Colon (tissue), 2 donors: ENCODE results near the gene SLCO4A1.

Experiments used
- FAIRE-seq: peaks from 2 replicates; lab custom pipeline; 2012; peaks lifted over from hg19 to GRCh38; lab: Jason Lieb, UNC
- donor health status: control.
- donor health status: control.

Gene SLCO4A1

DNA sequence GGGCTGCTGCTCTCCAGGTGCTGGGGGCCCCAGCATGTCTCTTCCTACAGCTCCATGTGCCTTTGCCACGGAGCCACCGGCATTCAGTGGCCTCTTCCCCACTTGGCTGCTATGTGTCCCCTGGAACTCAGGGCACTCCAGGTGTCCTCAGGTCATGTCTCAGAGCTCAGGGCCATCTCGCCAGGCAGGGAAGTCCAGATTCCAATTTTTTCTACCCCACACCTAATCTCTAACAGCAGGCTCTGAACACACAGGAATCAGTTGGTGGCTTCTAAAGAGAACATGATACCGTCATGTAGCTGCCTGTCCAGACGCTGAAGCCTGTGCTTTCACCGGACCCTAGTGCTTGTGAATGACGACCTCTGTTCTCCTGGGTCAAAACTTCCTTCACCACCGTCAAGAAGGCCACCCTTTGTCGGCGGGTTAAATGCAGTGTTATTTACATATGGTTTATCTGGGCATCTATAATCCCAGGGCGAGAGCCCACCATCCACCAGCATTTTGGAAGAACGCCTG lies 4.2 kb upstream of the SLCO4A1 start:
- FAIRE-seq = no peak

GRCh38 chr20:62638679-62639406 lies 3.5 kb upstream of the SLCO4A1 start:
- no peak for FAIRE-seq

GRCh38 chr20:62639765-62640164 lies 2.5 kb upstream of the SLCO4A1 start:
- no peak for FAIRE-seq

DNA sequence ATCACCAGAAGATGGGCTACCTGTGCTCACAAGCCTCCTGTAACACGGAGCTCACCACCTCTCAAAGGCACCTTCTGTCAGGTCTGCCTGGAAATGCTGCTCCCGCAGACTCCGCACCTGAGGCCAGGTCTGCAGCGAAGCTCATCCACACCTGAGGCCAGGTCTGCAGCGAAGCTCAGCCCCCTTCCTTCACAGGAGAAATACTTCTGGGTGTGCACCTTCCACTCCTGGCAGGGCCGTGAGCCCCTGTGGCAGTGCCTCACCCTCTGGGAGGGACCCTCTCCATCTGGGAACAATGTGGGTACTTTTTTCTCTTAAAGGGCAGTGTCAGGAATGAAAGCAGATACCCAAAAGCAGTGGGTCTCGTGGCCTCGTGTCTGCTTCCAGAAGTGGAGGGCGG lies 1.4 kb upstream of the SLCO4A1 start:
- no peak for FAIRE-seq

DNA sequence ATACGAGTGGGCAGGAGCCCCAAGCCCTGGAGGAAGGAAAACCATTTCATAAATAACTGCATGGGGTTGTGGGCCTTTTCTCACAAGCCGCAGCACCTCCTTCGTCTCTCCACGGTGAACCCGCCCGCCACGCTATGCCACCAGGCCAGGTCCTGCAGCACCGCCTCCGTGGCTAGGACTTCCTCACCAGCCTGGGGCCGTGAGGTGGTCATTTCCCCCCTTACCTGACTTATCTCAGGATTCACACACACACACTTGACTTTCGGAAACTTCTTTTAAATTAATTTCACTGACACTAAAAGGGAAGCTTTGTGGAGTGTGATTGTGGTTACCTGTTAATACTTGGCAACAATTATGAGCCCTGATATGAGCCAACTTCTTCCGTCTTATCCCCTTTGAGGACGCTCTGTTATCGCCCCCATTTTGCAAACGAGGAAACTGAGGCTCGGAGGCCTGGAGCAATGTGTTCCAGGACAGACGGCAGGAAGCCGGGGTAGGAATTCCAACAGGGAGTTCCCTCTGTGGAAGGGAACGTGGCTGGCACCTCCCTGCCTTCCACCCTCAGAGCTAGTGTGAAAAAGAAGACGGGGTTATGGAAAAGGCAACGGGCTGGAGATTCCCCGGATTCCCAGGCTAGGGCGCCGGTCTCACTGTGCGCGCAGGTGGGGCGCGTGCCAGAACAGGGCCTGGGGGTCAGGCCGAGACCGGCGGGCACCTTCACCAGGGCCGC lies 817 bp upstream of the SLCO4A1 start:
- no peak for FAIRE-seq

DNA sequence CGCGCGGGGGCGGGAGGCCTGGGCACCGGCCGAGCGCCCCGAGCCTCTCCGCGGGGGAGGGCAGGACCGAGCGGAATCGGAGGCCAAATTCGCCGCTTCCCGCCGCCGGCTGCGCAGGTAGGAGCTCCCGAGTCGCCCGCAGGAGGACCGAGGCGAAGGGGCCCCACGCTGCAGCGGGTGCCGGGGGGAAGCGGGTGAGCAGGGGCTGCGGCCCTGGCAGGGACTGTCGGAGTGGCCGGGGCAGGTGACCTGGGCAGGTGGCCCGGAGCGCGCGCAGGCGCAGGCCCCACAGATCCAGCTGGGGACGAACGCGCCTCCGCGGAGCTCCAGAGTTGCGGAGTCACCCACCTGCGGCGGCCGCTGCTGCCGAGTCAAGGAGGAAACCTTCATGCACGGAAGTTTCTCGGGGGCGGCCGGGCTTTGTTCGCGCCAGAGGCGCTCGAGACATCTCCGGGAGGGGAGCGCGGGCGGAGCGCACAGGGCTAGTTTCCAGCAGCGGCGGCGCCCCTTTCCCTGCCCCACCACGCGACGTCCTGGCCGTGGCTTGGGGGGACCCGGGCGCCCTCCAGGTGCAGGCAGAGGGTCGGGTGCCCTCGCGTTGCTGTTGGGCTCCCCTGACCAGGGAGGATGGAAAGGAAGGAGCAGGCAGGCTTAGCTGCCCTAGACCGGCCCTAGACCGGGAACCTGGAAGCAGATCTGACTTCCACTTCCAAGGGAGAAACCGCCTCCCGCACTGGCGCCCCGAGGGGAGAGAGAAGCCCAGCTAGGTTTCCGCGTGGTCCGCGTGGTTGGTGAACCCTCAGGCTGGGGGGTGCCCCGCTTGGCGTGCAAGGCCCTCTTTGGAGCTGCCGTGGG lies 590 bp downstream of the SLCO4A1 start:
- no peak for FAIRE-seq

- no peak for FAIRE-seq
These were observed 1.3 kb downstream of the SLCO4A1 start for GRCh38 chr20:62643521-62644043.

DNA sequence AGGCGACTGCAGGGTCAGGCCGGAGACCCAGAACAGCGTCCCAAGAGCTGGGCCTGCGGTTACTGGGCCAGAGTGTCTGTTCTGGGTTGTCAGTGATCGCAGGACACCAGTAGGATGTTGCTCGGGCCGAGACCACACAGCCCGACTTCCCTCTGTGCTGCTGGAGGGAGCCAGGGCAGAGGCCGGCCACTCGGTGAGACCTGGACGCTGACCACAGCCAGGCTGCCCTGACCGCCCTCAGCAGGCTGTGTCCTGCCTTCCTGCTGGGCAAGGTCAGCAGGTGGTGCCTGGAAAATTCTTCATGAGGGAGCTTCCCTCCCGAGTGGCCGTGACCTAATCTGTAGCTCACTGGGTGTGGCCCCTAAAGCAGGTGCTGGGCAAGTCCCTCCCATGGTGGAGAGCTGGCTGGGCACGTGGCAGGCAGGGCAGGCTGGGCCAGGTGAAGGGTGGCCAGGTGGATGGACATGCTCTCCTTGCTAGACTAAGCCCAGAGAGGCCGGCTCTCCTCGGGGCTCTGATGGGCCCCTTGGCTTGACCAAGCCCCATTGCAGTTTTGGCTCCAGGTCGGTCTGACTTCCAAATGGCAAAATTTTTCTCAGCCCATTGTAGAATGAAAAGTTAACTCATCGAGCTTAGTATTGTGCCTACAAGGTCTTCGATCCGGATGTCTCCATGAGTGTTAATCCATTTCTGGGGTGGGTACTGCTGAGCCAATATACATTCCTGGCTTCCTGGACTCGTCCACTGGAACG lies 1.9 kb downstream of the SLCO4A1 start:
- FAIRE-seq = no peak

DNA sequence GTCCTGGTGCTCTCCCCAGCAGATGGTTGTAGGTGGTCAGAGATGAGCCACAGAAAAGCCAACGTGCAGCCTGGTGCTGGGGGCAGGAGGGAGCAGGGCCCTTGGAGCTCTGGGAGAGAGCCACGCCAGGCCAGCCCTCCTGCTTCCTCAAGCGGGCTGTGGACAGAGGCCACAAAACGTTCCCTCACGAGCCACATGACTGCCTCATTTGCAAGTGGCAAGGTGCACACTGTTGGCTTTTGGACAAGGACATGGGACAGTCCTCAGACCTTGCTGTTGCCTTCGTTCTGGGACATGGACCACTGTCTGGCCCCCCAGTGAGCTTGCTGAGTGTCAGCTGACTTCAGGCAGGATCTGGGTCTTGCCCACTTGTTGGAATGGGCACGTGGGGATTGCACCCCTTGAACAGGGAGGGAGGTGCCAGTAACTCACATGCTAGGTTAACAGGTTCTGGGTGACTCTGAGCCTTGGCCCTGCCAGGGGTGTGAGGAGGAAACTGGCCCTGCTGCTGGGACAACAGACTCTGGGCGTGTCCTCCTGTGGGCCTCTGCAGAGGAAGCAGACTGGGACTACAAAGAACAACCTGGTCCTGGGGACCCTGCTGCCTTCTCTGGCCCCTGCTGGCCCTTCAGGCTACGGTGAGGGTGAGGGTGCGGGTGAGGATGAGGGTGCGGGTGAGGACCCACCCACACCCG lies 2.6 kb downstream of the SLCO4A1 start:
- FAIRE-seq = no peak

DNA sequence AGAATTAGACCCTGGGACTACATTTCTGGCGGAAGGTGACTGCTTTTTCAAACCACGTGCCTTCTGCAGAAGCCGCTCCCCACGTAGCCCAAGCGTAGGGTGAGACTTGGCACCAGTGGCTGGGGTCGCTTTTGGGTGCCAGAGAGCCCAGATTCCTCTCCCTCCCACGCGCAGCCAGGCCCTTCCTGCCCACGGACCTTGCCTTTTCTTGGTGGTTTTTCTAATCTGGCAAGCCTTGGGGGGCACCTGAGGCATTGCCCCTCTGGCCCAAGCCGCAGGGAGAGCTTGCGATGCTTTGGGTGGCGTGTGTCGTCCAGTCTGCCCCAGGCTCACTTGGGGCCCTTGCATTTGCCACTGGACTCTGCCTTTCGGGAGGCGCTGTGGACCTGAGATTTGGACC lies 3.3 kb downstream of the SLCO4A1 start:
- FAIRE-seq = no peak

DNA sequence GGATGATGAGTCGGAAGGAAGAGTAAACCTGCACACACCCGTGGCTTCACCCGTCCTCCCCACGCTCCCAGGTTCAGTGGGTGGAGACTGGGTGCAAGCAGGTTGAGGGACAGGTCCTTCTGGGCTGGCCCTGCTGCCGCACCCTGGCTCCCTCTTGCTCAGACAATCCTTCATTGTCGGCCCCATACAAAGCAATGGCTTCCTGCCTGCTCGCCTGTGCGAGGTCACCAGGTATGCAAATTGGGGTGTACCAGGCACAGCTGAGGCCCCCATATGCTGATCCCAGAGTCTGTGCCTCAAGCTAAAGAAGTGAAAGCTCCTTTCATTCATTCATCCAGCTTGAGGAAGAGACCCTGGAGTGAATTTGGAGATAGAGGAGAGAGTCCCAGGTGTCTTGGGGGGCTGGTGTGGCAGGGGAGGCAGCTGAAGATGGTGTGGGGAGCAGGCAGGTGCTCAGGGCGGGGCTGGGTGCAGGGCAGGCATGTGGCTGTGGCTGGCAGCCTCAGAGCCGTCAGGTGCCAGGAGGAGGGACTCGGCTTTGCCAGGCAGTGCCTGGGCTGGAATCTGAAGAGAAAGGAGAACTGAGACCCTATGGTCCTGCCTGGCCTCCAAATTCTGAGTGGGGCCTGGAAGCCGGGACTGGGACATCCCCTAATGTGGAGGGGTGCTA lies 4.7 kb downstream of the SLCO4A1 start:
- FAIRE-seq = no peak

GRCh38 chr20:62647521-62648317 lies 5.4 kb downstream of the SLCO4A1 start:
- no peak for FAIRE-seq

- FAIRE-seq = no peak
These were observed 6.2 kb downstream of the SLCO4A1 start for GRCh38 chr20:62648318-62648995.

- FAIRE-seq = no peak
These were observed 6.8 kb downstream of the SLCO4A1 start for GRCh38 chr20:62649140-62649539.

DNA sequence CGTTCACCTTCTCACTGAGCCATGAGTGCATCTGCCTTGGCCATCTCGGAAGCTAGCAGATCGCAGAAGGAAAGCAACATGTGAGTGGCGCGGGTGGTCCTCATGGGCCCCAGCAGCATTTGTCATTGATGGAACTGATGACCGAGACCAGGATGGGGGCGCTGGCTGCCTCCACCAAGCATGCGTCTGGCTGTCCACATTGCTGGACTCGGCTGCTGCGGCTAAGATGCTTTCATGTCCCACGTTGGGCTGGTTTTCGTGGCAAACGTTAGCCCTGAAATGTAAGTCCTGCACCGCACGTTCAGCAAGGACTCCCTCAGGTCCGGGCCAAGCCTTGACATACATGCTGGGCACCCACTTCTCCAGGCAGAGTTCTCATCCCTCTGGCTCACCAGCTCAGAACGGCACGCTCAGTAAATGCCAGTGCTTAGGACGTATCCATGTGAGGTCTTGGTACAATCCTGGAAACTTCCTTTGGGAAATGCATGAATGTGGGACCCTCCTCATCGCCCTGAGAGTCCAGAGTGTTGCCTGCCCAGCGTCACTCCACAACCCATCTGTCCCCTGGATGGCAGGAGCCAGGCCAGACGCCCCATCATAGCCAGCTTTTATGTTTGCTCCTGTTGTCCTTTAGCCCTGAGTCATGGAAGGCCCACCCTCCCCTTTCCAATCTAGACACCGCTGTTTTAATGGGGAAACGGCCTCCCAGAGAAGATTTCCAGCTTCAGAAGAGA lies 8.4 kb downstream of the SLCO4A1 start:
- FAIRE-seq = no peak

DNA sequence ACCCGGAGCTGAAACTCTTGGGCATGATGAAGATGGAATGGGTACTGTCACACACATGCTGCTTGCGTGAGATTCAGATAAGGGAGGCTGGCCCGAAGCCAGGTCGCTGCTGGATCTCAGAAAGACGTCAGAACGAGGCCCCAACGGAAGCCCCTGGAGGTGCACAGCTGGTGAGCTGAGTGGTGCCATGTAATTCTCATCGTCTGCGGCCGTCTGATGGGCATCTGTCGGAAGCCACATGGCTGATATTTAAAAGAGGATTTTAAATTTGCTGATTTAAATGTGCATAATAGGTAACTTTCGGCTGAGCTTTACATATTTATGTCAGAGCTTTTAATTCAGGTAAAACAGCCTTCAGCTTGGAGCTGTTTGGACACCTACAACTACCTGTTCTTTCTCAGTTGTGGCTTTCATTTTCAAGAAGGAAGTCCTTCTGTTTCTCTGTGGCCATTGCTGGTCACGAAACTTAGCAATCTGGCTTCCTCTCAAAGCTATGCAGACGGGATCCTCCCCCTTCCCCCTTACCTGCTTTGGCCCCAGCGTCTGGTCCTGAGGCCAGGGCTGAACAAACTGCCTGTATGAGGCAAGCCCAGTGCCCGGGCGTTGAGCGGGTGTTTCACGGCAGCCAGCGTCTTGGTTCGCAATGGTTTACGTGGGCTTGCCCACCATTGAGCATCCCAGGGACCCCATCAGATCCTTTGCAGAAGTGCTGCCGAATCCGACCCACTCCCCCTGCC lies 9.2 kb downstream of the SLCO4A1 start:
- FAIRE-seq = no peak

DNA sequence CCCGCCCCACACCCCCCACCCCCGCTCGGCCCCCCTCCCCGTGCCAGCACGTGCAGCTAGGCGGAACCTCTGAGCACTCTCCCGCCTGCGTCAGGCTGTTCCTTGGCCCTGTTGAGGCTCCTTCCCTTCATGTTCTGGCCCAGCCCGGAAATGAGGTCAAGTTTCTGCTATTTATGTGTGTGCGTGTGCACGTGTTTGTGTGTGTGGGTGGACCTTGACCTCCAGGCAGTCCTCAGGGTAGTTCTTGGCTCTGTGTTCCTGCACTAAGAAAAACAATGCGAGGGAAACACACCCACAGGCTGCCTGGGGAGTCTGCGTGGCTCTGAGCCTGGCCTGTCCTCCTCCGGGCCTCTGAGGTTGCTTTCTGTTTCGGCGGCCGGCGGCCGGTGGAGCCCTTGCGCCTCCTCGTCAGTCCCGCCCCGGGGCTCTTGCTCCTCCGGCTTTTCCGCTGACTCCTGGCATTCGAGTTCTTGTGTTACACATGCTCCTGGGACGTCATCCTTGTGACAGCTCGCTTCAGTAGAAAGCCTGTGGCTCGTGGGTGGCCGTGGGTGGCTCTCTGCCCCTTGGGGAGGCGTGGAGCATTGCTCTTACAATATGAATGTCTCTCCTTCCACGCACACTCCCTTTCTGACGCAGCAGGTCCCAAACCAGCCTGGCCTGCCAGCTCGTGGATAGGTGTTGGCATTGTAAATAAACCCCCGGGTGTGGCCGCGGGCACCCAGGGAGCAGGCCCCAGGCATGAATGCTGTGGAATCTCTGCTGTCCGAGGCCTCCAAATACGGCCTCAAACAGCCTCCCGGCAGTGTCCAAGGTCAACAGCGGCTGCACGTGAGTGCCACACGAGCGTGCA lies 10.0 kb downstream of the SLCO4A1 start:
- FAIRE-seq = peak; percentile 41
